Heart left ventricle (tissue), 13 donors: Measurements from ENCODE around the gene SP3.

Experiments
- CTCF ChIP-seq, 12 donors: fragments of 200-600 bp; sonication (generic) in 4 of 12; IDR thresholded peaks; one replicate each; pipeline versions ENCODE4 v1.5.0 to v1.8.0; 2018 to 2022; ENCODE audit warnings: antibody characterized with exemption in 12 of 12, mild to moderate bottlenecking in 5 of 12
- POLR2A ChIP-seq, 2 donors: fragments of 450-650 bp; IDR thresholded peaks; one replicate each; pipeline ENCODE4 v1.6.1; 2017; ENCODE audit warnings: antibody characterized with exemption in 2 of 2, mild to moderate bottlenecking in 2 of 2, moderate library complexity in 2 of 2
- donor health status: ischemic (EF 13 %, LVEDD 7.1; RV severe dilation, severe dysfunction).
- donor health status: DM: no; HTN: yes; CAD: no.
- donor health status: DM: no; HTN: no; CAD: no.
- donor health status: ischemic (EF 25% LVEDD 6.9; RV normal size, moderate dysfunction).
- donor health status: ischemic (EF 25% LVEDD 5.7; RV mildly dilated, moderate dysfunction).
- donor health status: ischemic (EF 35%, LVEDD 5.7; RV mildly dilated, moderate dysfunction).
- donor health status: nonischemic (EF 11% LVEDD 7.7; RV severe dilation, severe dysfunction).
- donor health status: DM: yes; HTN: yes; CAD: no.
- donor health status: PGD.
- donor health status: ischemic (EF 29% LVEDD 5.4; RV normal size, mild dysfunction).
- donor health status: nonischemic (EF 23%, LVEDD 6.1; RV moderate dilation, normal function).

- TF ChIP-seq CTCF (IDR thresholded peaks at IDR 0.05), result no peak
- TF ChIP-seq POLR2A (IDR thresholded peaks at IDR 0.05), result no peak
These were observed 49.0 kb upstream of the SP3 start for GRCh38 chr2:174014011-174014698.
